ENCODE data around the gene MRPL3.

Gene MRPL3

GRCh38 chr3:131470377-131470776 is 32.4 kb downstream of the MRPL3 start:
- peaks cover 51% of the 10 kb centered on the region; the same call in 1 of the 2 replicates for H3K36me3 ChIP-seq (ENCODE audit: low read length)
- H4K20me1 ChIP-seq (ENCODE audit: low read depth, low read length) = no peaks in the 10 kb centered on the region
- H3K27me3 ChIP-seq (ENCODE audit: low read length) = no peaks in the 10 kb centered on the region
- H3K79me2 ChIP-seq (ENCODE audit: insufficient read depth, low read length) = peaks cover 28% of the 10 kb centered on the region
- H2AFZ ChIP-seq (ENCODE audit: low read depth, low read length, severe bottlenecking) = no peak overlapping the region
- no peaks in the 10 kb centered on the region for H3K9me3 ChIP-seq (ENCODE audit: insufficient read depth, low read length)
- H3K9ac ChIP-seq (ENCODE audit: low read length) = no peak overlapping the region
- H3K27ac ChIP-seq (ENCODE audit: low read depth, low read length) = no peak overlapping the region
- no peaks in the 10 kb centered on the region for H3K9me2 ChIP-seq (replicated peaks; ENCODE audit: insufficient read depth, low read length)
- 0 out of 2 replicates have a peak, but pooled peaks cover 4% of the 10 kb centered on the region for H3F3A ChIP-seq (ENCODE audit: insufficient read depth)
- H3K4me3 ChIP-seq (ENCODE audit: insufficient read depth, low read length, poor library complexity, severe bottlenecking) = no peak overlapping the region
- H3K4me2 ChIP-seq (ENCODE audit: low read depth, low read length, poor library complexity, severe bottlenecking) = no peak overlapping the region
- no peak for TF ChIP-seq EZH2phosphoT487 (conservative IDR thresholded peaks at IDR 0.05; ENCODE audit: low read length)
- no peak for TF ChIP-seq CTCF (IDR thresholded peaks at IDR 0.05; ENCODE audit: insufficient read depth, low read length, poor library complexity, severe bottlenecking)

- Histone ChIP-seq H3K27ac (ENCODE audit: low read depth, low read length) (no peak overlapping the region), H3K9me3 (ENCODE audit: insufficient read depth, low read length) (no peaks in the 10 kb centered on the region), H2AFZ (ENCODE audit: low read depth, low read length, severe bottlenecking) (no peak overlapping the region), H4K20me1 (ENCODE audit: low read depth, low read length) (no peaks in the 10 kb centered on the region), H3K9ac (ENCODE audit: low read length) (no peak overlapping the region), H3K36me3 (ENCODE audit: low read length) (peaks cover 25% of the 10 kb centered on the region; the same call in 1 of the 2 replicates), H3K27me3 (ENCODE audit: low read length) (no peaks in the 10 kb centered on the region), H3K79me2 (ENCODE audit: insufficient read depth, low read length) (no peaks in the 10 kb centered on the region), H3K9me2 (replicated peaks; ENCODE audit: insufficient read depth, low read length) (no peaks in the 10 kb centered on the region), H3K4me3 (ENCODE audit: insufficient read depth, low read length, poor library complexity, severe bottlenecking) (no peak overlapping the region), H3F3A (ENCODE audit: insufficient read depth) (no peaks in the 10 kb centered on the region), H3K4me2 (ENCODE audit: low read depth, low read length, poor library complexity, severe bottlenecking) (no peak overlapping the region)
- no peak for TF ChIP-seq CTCF (IDR thresholded peaks at IDR 0.05; ENCODE audit: insufficient read depth, low read length, poor library complexity, severe bottlenecking)
- TF ChIP-seq EZH2phosphoT487 (conservative IDR thresholded peaks at IDR 0.05; ENCODE audit: low read length) = no peak
Observed at GRCh38 chr3:131458653-131459052, 44.1 kb downstream of the MRPL3 start.

- H3K27me3 ChIP-seq (ENCODE audit: low read length) = no peaks in the 10 kb centered on the region
- no peak for TF ChIP-seq EZH2phosphoT487 (conservative IDR thresholded peaks at IDR 0.05; ENCODE audit: low read length)
- no peak for TF ChIP-seq CTCF (IDR thresholded peaks at IDR 0.05; ENCODE audit: insufficient read depth, low read length, poor library complexity, severe bottlenecking)
- H3K36me3 ChIP-seq (ENCODE audit: low read length) = peaks cover 11% of the 10 kb centered on the region; the same call in 1 of the 2 replicates
- no peaks in the 10 kb centered on the region for H3K79me2 ChIP-seq (ENCODE audit: insufficient read depth, low read length)
- no peak overlapping the region for H3K4me3 ChIP-seq (ENCODE audit: insufficient read depth, low read length, poor library complexity, severe bottlenecking)
- H3K27ac ChIP-seq (ENCODE audit: low read depth, low read length) = no peak overlapping the region
- no peak overlapping the region for H2AFZ ChIP-seq (ENCODE audit: low read depth, low read length, severe bottlenecking)
- H3K9me3 ChIP-seq (ENCODE audit: insufficient read depth, low read length) = no peaks in the 10 kb centered on the region
- H3K4me2 ChIP-seq (ENCODE audit: low read depth, low read length, poor library complexity, severe bottlenecking) = no peak overlapping the region
- H4K20me1 ChIP-seq (ENCODE audit: low read depth, low read length) = no peaks in the 10 kb centered on the region
- H3F3A ChIP-seq (ENCODE audit: insufficient read depth) = no peaks in the 10 kb centered on the region
- H3K9ac ChIP-seq (ENCODE audit: low read length) = no peak overlapping the region
- H3K9me2 ChIP-seq (replicated peaks; ENCODE audit: insufficient read depth, low read length) = no peaks in the 10 kb centered on the region
Observed at GRCh38 chr3:131457220-131457619, 45.6 kb downstream of the MRPL3 start.
